HG02840 (cell line): ENCODE measurements around the gene SLC4A4.

Source experiments
- ATAC-seq: cut with Tn5 transposase; IDR thresholded peaks from one replicate; pipeline ENCODE4 v1.9.1; 2021; ENCODE audit warnings: mild to moderate bottlenecking, moderate library complexity, moderate number of reproducible peaks; ENCODE audit not compliant: unreplicated experiment, low FRiP score

SLC4A4 gene

GRCh38 chr4:71466775-71467174, 128.0 kb downstream of the SLC4A4 start:
- no peak for ATAC-seq

- no peak for ATAC-seq
Measured at GRCh38 chr4:71468116-71468710, 129.4 kb downstream of the SLC4A4 start.

- no peak for ATAC-seq
Measured at GRCh38 chr4:71469541-71469940, 130.7 kb downstream of the SLC4A4 start.

- ATAC-seq = no peak
Measured at GRCh38 chr4:71470524-71470923, 131.7 kb downstream of the SLC4A4 start.

GRCh38 chr4:71472946-71473345, 134.1 kb downstream of the SLC4A4 start:
- ATAC-seq = no peak

GRCh38 chr4:71473541-71474240, 134.9 kb downstream of the SLC4A4 start:
- ATAC-seq = no peak

- ATAC-seq = no peak
Measured at GRCh38 chr4:71474731-71475130, 135.9 kb downstream of the SLC4A4 start.

- no peak for ATAC-seq
Measured at GRCh38 chr4:71476240-71476639, 137.4 kb downstream of the SLC4A4 start.

GRCh38 chr4:71486550-71487343, 147.9 kb downstream of the SLC4A4 start:
- no peak for ATAC-seq

GRCh38 chr4:71487344-71487920, 148.6 kb downstream of the SLC4A4 start:
- no peak for ATAC-seq

GRCh38 chr4:71494539-71494938, 155.7 kb downstream of the SLC4A4 start:
- ATAC-seq = no peak

GRCh38 chr4:71495454-71495853, 156.6 kb downstream of the SLC4A4 start:
- ATAC-seq = no peak

- ATAC-seq = no peak
Measured at GRCh38 chr4:71497078-71497477, 158.3 kb downstream of the SLC4A4 start.

GRCh38 chr4:71498002-71498401, 159.2 kb downstream of the SLC4A4 start:
- no peak for ATAC-seq

GRCh38 chr4:71498625-71499024, 159.8 kb downstream of the SLC4A4 start:
- ATAC-seq = no peak

GRCh38 chr4:71501992-71502391, 163.2 kb downstream of the SLC4A4 start:
- ATAC-seq = no peak

- no peak for ATAC-seq
Measured at GRCh38 chr4:71518283-71518989, 179.6 kb downstream of the SLC4A4 start.

- ATAC-seq = no peak
Measured at GRCh38 chr4:71520308-71520707, 181.5 kb downstream of the SLC4A4 start.

GRCh38 chr4:71520850-71521249, 182.0 kb downstream of the SLC4A4 start:
- ATAC-seq = no peak

GRCh38 chr4:71524756-71525155, 185.9 kb downstream of the SLC4A4 start:
- ATAC-seq = no peak
